Stomach smooth muscle (tissue), 2 donors: Measurements from ENCODE around the gene OR1B1.

ENCODE experiments used
- H3K27ac ChIP-seq: one replicate; pipeline ENCODE4 v1.7.0; 2013; ENCODE audit warnings: mild to moderate bottlenecking, low read length, inconsistent platforms
- H3K27me3 ChIP-seq, 2 donors: one replicate each; pipeline ENCODE4 v1.7.0; 2013; ENCODE audit warnings: low read length in 2 of 2; ENCODE audit not compliant: insufficient read depth in 2 of 2, control insufficient read depth in 1 of 2
- H3K36me3 ChIP-seq, 2 donors: one replicate each; pipeline ENCODE4 v1.7.0; 2013; ENCODE audit warnings: low read length in 2 of 2; ENCODE audit not compliant: control insufficient read depth in 2 of 2, insufficient read depth in 2 of 2
- H3K4me1 ChIP-seq: one replicate; pipeline ENCODE4 v1.7.0; 2013; ENCODE audit warnings: low read length; ENCODE audit not compliant: control insufficient read depth, insufficient read depth
- H3K4me3 ChIP-seq, 2 donors: one replicate each; pipeline ENCODE4 v1.7.0; 2013; ENCODE audit warnings: low read length in 2 of 2
- H3K9ac ChIP-seq, 2 donors: one replicate each; pipeline ENCODE4 v1.7.0; 2013; ENCODE audit warnings: low read length in 2 of 2, mild to moderate bottlenecking in 1 of 2
- H3K9me3 ChIP-seq, 2 donors: one replicate each; pipeline ENCODE4 v1.7.0; 2013; ENCODE audit warnings: low read length in 2 of 2; ENCODE audit not compliant: control insufficient read depth in 2 of 2
- donor health status: healthy.
- donor health status: Pancreatic carcinoma.

The OR1B1 gene

GRCh38 chr9:122657527-122657926, at the start of gene OR1B1:
Gene OR1B1, minus strand, starts transcription at chr9:122657627.
- H3K4me1 ChIP-seq, result no peaks in the 10 kb centered on the region
- no peak within 1 kb of the TSS for H3K4me3 ChIP-seq
- no peak within 1 kb of the TSS for H3K27ac ChIP-seq
- no peaks in the 10 kb centered on the region for H3K9me3 ChIP-seq
- peaks cover 0 to 2% of the 10 kb centered on the region in 2 donors for H3K27me3 ChIP-seq
- no peak within 1 kb of the TSS for H3K9ac ChIP-seq
- H3K36me3 ChIP-seq, result no peaks in the 10 kb centered on the region

GRCh38 chr9:122695696-122696095, 38.3 kb upstream of the OR1B1 start:
- Histone ChIP-seq H3K9me3 (no peaks in the 10 kb centered on the region), H3K36me3 (no peaks in the 10 kb centered on the region), H3K4me3 (no peak overlapping the region), H3K9ac (no peak overlapping the region), H3K27me3 (no peaks in the 10 kb centered on the region), H3K27ac (no peak overlapping the region), H3K4me1 (no peaks in the 10 kb centered on the region)

GRCh38 chr9:122684851-122685250, 27.4 kb upstream of the OR1B1 start:
- no peak overlapping the region for H3K9ac ChIP-seq
- H3K4me3 ChIP-seq, result no peak overlapping the region
- no peaks in the 10 kb centered on the region for H3K4me1 ChIP-seq
- H3K27me3 ChIP-seq, result no peaks in the 10 kb centered on the region
- H3K27ac ChIP-seq, result no peak overlapping the region
- no peaks in the 10 kb centered on the region for H3K36me3 ChIP-seq
- H3K9me3 ChIP-seq, result peaks cover 0 to 7% of the 10 kb centered on the region in 2 donors

GRCh38 chr9:122672481-122672880, 15.1 kb upstream of the OR1B1 start:
- Histone ChIP-seq H3K27me3 (no peaks in the 10 kb centered on the region), H3K4me3 (no peak overlapping the region), H3K36me3 (no peaks in the 10 kb centered on the region), H3K27ac (no peak overlapping the region), H3K9ac (no peak overlapping the region), H3K4me1 (no peaks in the 10 kb centered on the region), H3K9me3 (peaks cover 3 to 10% of the 10 kb centered on the region in 2 donors)

DNA sequence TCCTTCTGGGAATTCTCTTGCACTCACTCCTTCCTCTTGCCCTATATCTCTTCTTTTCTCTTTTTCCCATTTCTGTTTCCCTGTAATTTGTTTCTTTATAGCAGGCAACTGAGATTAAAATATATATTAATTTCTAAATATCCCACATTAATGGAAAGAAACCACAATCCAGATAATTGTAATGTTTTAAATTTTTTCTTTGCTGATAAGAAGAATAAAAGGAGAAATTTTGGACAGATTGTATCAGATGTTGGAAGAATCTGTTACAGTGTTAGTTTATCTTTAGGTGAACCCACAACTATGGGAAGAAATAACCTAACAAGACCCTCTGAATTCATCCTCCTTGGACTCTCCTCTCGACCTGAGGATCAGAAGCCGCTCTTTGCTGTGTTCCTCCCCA, 4.0 kb upstream of the OR1B1 start, which contains the start of gene OR1L1:
TSS of gene OR1L1 (plus strand) at position 301 of the 400 bp plus-strand sequence. CDS start at position 301, 0 bp downstream.
- Histone ChIP-seq H3K27me3 (peaks cover 0 to 2% of the 10 kb centered on the region in 2 donors), H3K27ac (no peak within 1 kb of the TSS), H3K4me1 (no peaks in the 10 kb centered on the region), H3K9me3 (peaks cover 0 to 7% of the 10 kb centered on the region in 2 donors), H3K36me3 (no peaks in the 10 kb centered on the region), H3K4me3 (no peak within 1 kb of the TSS), H3K9ac (no peak within 1 kb of the TSS)

- no peaks in the 10 kb centered on the region for H3K36me3 ChIP-seq
- H3K9ac ChIP-seq, result no peak overlapping the region
- H3K4me3 ChIP-seq, result no peak overlapping the region
- H3K27me3 ChIP-seq, result no peaks in the 10 kb centered on the region
- H3K4me1 ChIP-seq, result no peaks in the 10 kb centered on the region
- H3K9me3 ChIP-seq, result no peaks in the 10 kb centered on the region
- no peak overlapping the region for H3K27ac ChIP-seq
Observed at GRCh38 chr9:122656378-122656777, 1.0 kb downstream of the OR1B1 start.

GRCh38 chr9:122642226-122642625, 15.2 kb downstream of the OR1B1 start:
- peaks cover 0 to 19% of the 10 kb centered on the region in 2 donors for H3K9me3 ChIP-seq
- no peaks in the 10 kb centered on the region for H3K27me3 ChIP-seq
- H3K36me3 ChIP-seq, result no peaks in the 10 kb centered on the region
- H3K27ac ChIP-seq, result no peak overlapping the region
- no peak overlapping the region for H3K4me3 ChIP-seq
- H3K9ac ChIP-seq, result no peak overlapping the region
- no peaks in the 10 kb centered on the region for H3K4me1 ChIP-seq

- Histone ChIP-seq H3K27me3 (no peaks in the 10 kb centered on the region), H3K27ac (no peak overlapping the region), H3K4me1 (no peaks in the 10 kb centered on the region), H3K36me3 (no peaks in the 10 kb centered on the region), H3K9ac (no peak overlapping the region), H3K4me3 (no peak overlapping the region), H3K9me3 (no peaks in the 10 kb centered on the region)
Observed at GRCh38 chr9:122619996-122620395, 37.4 kb downstream of the OR1B1 start.

GRCh38 chr9:122614362-122614761, 43.1 kb downstream of the OR1B1 start, which contains the start of gene OR1Q1:
Gene OR1Q1, plus strand, starts transcription at chr9:122614738. Its CDS starts 0 bp downstream, at chr9:122614738.
- H3K27me3 ChIP-seq, result no peaks in the 10 kb centered on the region
- no peak within 1 kb of the TSS for H3K27ac ChIP-seq
- no peaks in the 10 kb centered on the region for H3K4me1 ChIP-seq
- no peak within 1 kb of the TSS for H3K9ac ChIP-seq
- no peaks in the 10 kb centered on the region for H3K9me3 ChIP-seq
- H3K36me3 ChIP-seq, result no peaks in the 10 kb centered on the region
- no peak within 1 kb of the TSS for H3K4me3 ChIP-seq

- no peak overlapping the region for H3K27ac ChIP-seq
- H3K9me3 ChIP-seq, result no peaks in the 10 kb centered on the region
- no peak overlapping the region for H3K4me3 ChIP-seq
- no peaks in the 10 kb centered on the region for H3K36me3 ChIP-seq
- H3K4me1 ChIP-seq, result no peaks in the 10 kb centered on the region
- no peaks in the 10 kb centered on the region for H3K27me3 ChIP-seq
- no peak overlapping the region for H3K9ac ChIP-seq
Observed at GRCh38 chr9:122609804-122610203, 47.6 kb downstream of the OR1B1 start.

DNA sequence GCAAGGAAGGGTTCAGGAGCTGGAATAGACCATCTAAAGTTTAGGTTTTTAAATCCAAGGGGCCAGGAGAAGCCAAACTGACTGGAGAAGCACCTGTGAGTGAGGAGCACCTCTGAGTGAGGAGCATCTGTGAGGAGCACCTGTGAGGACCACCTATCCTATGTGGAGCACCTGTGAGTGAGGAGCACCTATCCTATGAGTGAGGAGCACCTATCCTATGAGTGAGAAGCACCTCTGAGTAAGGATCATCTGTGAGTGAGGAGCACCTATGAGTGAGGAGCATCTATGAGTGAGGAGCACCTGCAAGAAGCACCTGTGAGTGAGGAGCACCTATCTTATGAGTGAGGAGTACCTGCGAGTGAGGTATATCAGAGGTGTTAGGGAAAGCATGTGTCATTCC, 50.8 kb downstream of the OR1B1 start:
- H3K27me3 ChIP-seq, result no peaks in the 10 kb centered on the region
- no peaks in the 10 kb centered on the region for H3K9me3 ChIP-seq

More for the DNA sequence above, 50.8 kb downstream of the OR1B1 start:
- H3K36me3 ChIP-seq, result no peaks in the 10 kb centered on the region
- H3K4me3 ChIP-seq, result no peak overlapping the region
- no peaks in the 10 kb centered on the region for H3K4me1 ChIP-seq
- H3K27ac ChIP-seq, result no peak overlapping the region
- no peak overlapping the region for H3K9ac ChIP-seq
